ENCODE measurements around the gene USP5. TPM values are rescaled to one million over a fixed set of nuclear protein-coding genes. Genes with fewer than 3 reads are reported as not detected.
A peak's percentile ranks its signal among the peaks of the same experiment; 100 is the strongest.

The USP5 gene
- total RNA-seq, 1 experiment from 2014 or later: 80.2 TPM

GRCh38 chr12:6896846-6897435 lies 45.0 kb downstream of the USP5 start:
- H3K9me3 Mint-ChIP-seq (ENCODE audit: unreplicated experiment): no peaks in the 10 kb centered on the region
- no peak overlapping the region for H3K4me3 Mint-ChIP-seq (ENCODE audit: unreplicated experiment)
- intact Hi-C loops (cut with micrococcal nuclease): no loop called here
- no TSS peak for BruUV-seq (replicated peaks)
- no peaks in the 10 kb centered on the region for H3K27me3 Mint-ChIP-seq (ENCODE audit: insufficient read depth, unreplicated experiment)
- ChIA-PET CTCF (interaction anchor here (0.9 to 2.4 kb wide), 4 partner anchors 25 to 216 kb away, joined by 3 to 23 read pairs (median 4); partner anchors contain the start of gene SPSB2), POLR2A (interaction anchor here (0.6 to 1.5 kb wide), 2 partner anchors 27 to 82 kb away, joined by 3 to 5 read pairs; no protein-coding TSS in a partner anchor)
- peaks cover 5% of the 10 kb centered on the region for H3K4me1 Mint-ChIP-seq (ENCODE audit: insufficient read depth, unreplicated experiment)
- no peak for TF ChIP-seq CTCF (IDR thresholded peaks at IDR 0.05; ENCODE audit: unreplicated experiment)
- H3K27ac Mint-ChIP-seq (ENCODE audit: low read depth, unreplicated experiment): no peak overlapping the region
- H3K36me3 Mint-ChIP-seq (ENCODE audit: insufficient read depth, unreplicated experiment): no peaks in the 10 kb centered on the region
- no peak for DNase-seq (ENCODE audit: unreplicated experiment)

- DNase-seq (ENCODE audit: unreplicated experiment): peak; percentile 15
Measured at GRCh38 chr12:6899427-6899826, 47.5 kb downstream of the USP5 start.

DNA sequence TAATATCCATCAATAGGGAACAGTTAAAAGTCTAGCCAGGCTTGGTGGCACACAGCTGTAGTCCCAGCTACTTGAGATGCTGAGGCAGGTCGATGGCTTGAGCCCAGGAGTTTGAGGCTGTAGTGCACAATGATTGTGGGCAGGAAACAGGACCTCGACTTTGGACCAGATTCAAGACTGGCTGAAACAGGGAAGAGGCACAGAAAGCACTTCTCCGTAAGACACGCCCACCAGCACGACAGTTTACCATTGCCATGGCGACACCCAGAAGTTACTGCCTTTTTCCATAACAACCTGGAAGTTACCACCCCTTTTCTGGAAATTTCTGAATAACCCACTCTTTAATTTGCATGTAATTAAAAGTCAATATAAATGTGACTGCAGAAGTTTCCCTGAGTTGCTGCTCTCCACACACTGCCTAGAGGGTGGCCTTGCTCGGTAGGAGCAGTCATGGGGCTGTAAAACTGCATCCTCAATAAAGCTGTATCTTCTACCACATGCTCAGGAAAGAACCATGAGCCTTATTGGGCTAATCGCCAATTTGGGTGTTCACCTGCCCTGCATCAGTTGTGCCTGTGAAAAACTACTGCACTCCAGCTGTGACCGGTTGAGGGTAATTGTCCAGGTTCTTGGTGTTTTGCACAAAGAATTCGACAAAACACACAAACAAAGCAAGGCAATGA lies 48.0 kb downstream of the USP5 start:
- DNase-seq (ENCODE audit: unreplicated experiment): peak; percentile 40
- Mint-ChIP-seq H3K4me3 (ENCODE audit: unreplicated experiment) (no peak overlapping the region), H3K27me3 (ENCODE audit: insufficient read depth, unreplicated experiment) (no peaks in the 10 kb centered on the region), H3K9me3 (ENCODE audit: unreplicated experiment) (no peaks in the 10 kb centered on the region), H3K4me1 (ENCODE audit: insufficient read depth, unreplicated experiment) (peaks cover 5% of the 10 kb centered on the region), H3K36me3 (ENCODE audit: insufficient read depth, unreplicated experiment) (no peaks in the 10 kb centered on the region), H3K27ac (ENCODE audit: low read depth, unreplicated experiment) (no peak overlapping the region)
- no peak for TF ChIP-seq CTCF (IDR thresholded peaks at IDR 0.05; ENCODE audit: unreplicated experiment)
- intact Hi-C loops (cut with micrococcal nuclease): no loop called here
- BruUV-seq (replicated peaks): no TSS peak
- POLR2A ChIA-PET: interaction anchor here (0.6 to 1.7 kb wide), 4 partner anchors 9 to 500 kb away, joined by 3 to 5 read pairs (median 3); no protein-coding TSS in a partner anchor
- CTCF ChIA-PET: interaction anchor here (0.6 to 1.9 kb wide), 5 partner anchors 8 to 374 kb away, joined by 3 to 6 read pairs (median 4); partner anchors contain the start of gene SPSB2

More at GRCh38 chr12:6899427-6899826, 47.5 kb downstream of the USP5 start:
- Mint-ChIP-seq H3K4me1 (ENCODE audit: insufficient read depth, unreplicated experiment) (peaks cover 5% of the 10 kb centered on the region), H3K27ac (ENCODE audit: low read depth, unreplicated experiment) (no peak overlapping the region), H3K27me3 (ENCODE audit: insufficient read depth, unreplicated experiment) (no peaks in the 10 kb centered on the region), H3K9me3 (ENCODE audit: unreplicated experiment) (no peaks in the 10 kb centered on the region), H3K36me3 (ENCODE audit: insufficient read depth, unreplicated experiment) (no peaks in the 10 kb centered on the region), H3K4me3 (ENCODE audit: unreplicated experiment) (no peak overlapping the region)
- ChIA-PET CTCF (interaction anchor here (0.9 to 1.9 kb wide), 2 partner anchors 8 to 25 kb away, joined by 4 to 5 read pairs; no protein-coding TSS in a partner anchor), POLR2A (interaction anchor here (0.6 to 1.7 kb wide), 3 partner anchors 27 to 499 kb away, joined by 3 to 5 read pairs (median 3); no protein-coding TSS in a partner anchor)
- TF ChIP-seq CTCF (IDR thresholded peaks at IDR 0.05; ENCODE audit: unreplicated experiment): no peak
- no TSS peak for BruUV-seq (replicated peaks)
- intact Hi-C loops (cut with micrococcal nuclease): no loop called here

GRCh38 chr12:6902448-6902847 lies 50.5 kb downstream of the USP5 start:
- intact Hi-C loops (cut with micrococcal nuclease): no loop called here
- no TSS peak for BruUV-seq (replicated peaks)
- POLR2A ChIA-PET: interaction anchor here (0.6 to 1.4 kb wide), 3 partner anchors 23 to 51 kb away, joined by 3 to 5 read pairs (median 4); no protein-coding TSS in a partner anchor

More at GRCh38 chr12:6902448-6902847, 50.5 kb downstream of the USP5 start:
- H3K36me3 Mint-ChIP-seq (ENCODE audit: insufficient read depth, unreplicated experiment): no peaks in the 10 kb centered on the region
- H3K27ac Mint-ChIP-seq (ENCODE audit: low read depth, unreplicated experiment): no peak overlapping the region
- no peak for DNase-seq (ENCODE audit: unreplicated experiment)
- CTCF ChIA-PET: interaction anchor here (0.9 to 1.6 kb wide), 5 partner anchors 8 to 62 kb away, joined by 3 to 14 read pairs (median 3); no protein-coding TSS in a partner anchor
- no peak for TF ChIP-seq CTCF (IDR thresholded peaks at IDR 0.05; ENCODE audit: unreplicated experiment)
- H3K4me3 Mint-ChIP-seq (ENCODE audit: unreplicated experiment): no peak overlapping the region
- H3K4me1 Mint-ChIP-seq (ENCODE audit: insufficient read depth, unreplicated experiment): peaks cover 5% of the 10 kb centered on the region
- no peaks in the 10 kb centered on the region for H3K27me3 Mint-ChIP-seq (ENCODE audit: insufficient read depth, unreplicated experiment)
- no peaks in the 10 kb centered on the region for H3K9me3 Mint-ChIP-seq (ENCODE audit: unreplicated experiment)

Measured in MCF 10A (cell line).